ENCODE data around the gene TPX2.

GRCh38 chr20:31845300-31845863 lies 106.3 kb downstream of the TPX2 start, which contains the start of gene FOXS1:
- TF ChIP-seq REST (IDR thresholded peaks at IDR 0.05; ENCODE audit: borderline replicate concordance), result no peak
- TF ChIP-seq, protein P1, sequence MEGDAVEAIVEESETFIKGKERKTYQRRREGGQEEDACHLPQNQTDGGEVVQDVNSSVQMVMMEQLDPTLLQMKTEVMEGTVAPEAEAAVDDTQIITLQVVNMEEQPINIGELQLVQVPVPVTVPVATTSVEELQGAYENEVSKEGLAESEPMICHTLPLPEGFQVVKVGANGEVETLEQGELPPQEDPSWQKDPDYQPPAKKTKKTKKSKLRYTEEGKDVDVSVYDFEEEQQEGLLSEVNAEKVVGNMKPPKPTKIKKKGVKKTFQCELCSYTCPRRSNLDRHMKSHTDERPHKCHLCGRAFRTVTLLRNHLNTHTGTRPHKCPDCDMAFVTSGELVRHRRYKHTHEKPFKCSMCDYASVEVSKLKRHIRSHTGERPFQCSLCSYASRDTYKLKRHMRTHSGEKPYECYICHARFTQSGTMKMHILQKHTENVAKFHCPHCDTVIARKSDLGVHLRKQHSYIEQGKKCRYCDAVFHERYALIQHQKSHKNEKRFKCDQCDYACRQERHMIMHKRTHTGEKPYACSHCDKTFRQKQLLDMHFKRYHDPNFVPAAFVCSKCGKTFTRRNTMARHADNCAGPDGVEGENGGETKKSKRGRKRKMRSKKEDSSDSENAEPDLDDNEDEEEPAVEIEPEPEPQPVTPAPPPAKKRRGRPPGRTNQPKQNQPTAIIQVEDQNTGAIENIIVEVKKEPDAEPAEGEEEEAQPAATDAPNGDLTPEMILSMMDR (IDR thresholded peaks at IDR 0.05; ENCODE audit: poor library complexity, severe bottlenecking), result no peak
- no peak for TF ChIP-seq POLR2AphosphoS5 (IDR thresholded peaks at IDR 0.05)
- TF ChIP-seq EZH2 (IDR thresholded peaks at IDR 0.05; ENCODE audit: borderline replicate concordance, insufficient read depth, low read length, poor library complexity, severe bottlenecking), result no peak
- no peak for TF ChIP-seq MXI1 (conservative IDR thresholded peaks at IDR 0.05; ENCODE audit: poor library complexity, severe bottlenecking)
- no peak for TF ChIP-seq EP300 (conservative IDR thresholded peaks at IDR 0.05; ENCODE audit: poor library complexity, severe bottlenecking)
